GM19395 (cell line): Measurements from ENCODE around the gene IQCK.
"Not testable (repeated sequence)": the region's sequence is repeated elsewhere in the genome, so short reads cannot be mapped to it uniquely, and the experiment has no call there.

ENCODE experiments used
- ATAC-seq: cut with Tn5 transposase; IDR thresholded peaks from one replicate; pipeline ENCODE4 v1.9.1; 2021; ENCODE audit warnings: mild to moderate bottlenecking, moderate library complexity; ENCODE audit not compliant: unreplicated experiment

Gene IQCK

DNA sequence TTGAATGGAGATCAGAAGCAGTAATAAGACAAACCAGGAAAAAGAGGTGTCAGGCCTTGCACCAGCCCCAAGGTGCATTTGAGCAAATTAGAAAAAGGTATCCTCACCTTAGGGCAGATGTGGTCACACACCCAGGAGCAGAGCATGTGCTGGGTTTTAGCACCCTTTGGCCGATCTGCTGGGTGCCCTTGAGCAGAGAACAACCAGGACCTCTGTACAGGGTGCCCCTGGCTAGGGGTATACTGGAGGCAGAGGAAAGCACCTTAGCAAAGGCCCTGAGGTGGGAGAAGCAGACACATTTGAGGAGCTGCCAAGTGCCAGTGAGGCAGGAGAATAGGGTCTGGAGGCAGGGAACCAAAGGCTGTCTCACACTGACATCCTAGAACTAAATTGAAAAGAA is 67.0 kb downstream of the IQCK start:
- ATAC-seq: no peak

DNA sequence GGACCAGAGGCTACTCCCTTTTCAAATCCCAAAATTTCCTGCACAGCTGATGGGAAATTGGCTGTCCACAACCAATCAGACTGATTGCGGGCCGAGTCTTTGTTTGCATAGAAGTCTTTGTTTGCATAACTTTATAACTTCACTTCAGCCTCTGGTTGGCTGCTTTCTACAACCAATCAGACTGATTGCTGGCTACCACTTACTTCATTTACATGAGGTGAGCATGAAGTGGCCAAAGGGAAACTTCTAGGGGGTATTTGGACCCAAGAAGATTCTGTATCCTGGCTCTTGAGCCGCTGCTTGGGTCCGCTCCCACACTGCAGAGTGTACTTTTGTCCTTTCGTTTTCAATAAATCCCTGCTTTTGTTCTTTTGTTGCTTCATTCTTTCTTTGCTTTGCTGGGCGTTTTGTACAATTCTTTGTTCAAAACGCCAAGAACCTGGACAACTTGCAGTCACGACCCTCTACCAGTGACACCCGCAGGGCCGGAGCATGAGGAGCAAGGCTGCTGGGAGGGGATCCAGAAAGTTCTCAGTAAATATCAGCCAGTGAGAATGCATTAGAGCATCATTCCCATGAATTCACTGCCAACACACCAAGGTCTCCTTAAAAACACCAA is 67.5 kb downstream of the IQCK start:
- no peak for ATAC-seq

- not testable (repeated sequence) for ATAC-seq
These were observed 83.3 kb downstream of the IQCK start for GRCh38 chr16:19801369-19801768.

- ATAC-seq: not testable (repeated sequence)
These were observed 83.8 kb downstream of the IQCK start for GRCh38 chr16:19801824-19802223.

GRCh38 chr16:19802612-19803011 is 84.5 kb downstream of the IQCK start:
- no peak for ATAC-seq

- no peak for ATAC-seq
These were observed 86.7 kb downstream of the IQCK start for GRCh38 chr16:19804538-19805323.

DNA sequence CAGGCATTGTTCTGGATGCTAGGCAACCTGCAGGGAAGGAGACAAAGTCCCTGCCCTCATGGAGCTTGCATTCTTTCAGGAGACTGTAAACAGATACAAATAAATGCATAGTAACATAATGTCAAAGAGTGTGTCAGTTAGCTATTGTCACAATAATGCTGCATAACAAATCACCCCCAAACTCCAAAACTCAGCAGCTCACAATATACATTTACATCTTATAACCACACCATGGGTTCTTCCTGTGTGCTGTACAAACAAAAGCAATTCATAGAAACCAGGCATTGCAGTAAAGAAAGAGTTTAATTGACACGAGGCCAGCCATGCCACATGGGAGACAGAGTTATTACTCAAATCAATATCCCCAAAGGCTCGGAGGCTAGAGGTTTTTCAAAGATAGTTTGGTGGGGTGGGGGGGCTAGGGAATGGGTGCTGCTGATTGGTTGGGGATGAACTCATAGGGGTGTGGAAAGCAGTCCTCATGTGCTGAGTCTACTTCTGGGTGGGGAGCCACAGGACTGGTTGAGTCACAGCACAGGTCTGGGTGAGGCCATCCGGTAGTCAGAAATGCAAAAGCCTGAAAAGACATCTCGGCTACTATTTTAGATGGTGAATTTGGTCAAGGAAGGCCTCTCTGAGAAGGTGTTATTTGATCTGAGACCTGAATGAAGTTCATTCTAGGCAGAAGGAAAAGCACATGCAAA is 87.5 kb downstream of the IQCK start:
- no peak for ATAC-seq

- ATAC-seq: peak; percentile 75
These were observed 90.1 kb downstream of the IQCK start for GRCh38 chr16:19808061-19808641.

- no peak for ATAC-seq
These were observed 91.1 kb downstream of the IQCK start for GRCh38 chr16:19809121-19809635.

DNA sequence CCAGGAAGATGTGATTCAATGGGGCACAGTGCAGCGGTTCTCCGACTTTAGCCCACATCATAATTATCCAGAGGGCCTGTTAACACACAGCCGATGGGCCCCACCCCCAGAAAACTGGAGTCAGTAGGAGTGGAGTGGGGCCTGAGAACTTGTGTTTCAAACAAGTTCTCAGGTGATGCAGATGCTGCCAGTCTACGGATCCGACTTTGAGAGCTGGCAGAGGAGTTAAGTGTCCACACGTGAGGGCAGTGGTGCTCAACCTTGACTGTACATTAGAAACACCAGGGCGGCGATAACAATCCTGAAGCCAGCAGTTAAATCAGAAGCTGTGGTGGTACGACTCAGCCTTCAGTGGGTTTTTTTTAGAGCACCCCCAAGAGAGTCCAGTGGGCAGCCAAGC is 91.6 kb downstream of the IQCK start:
- no peak for ATAC-seq

- ATAC-seq: no peak
These were observed 93.0 kb downstream of the IQCK start for GRCh38 chr16:19810817-19811731.

DNA sequence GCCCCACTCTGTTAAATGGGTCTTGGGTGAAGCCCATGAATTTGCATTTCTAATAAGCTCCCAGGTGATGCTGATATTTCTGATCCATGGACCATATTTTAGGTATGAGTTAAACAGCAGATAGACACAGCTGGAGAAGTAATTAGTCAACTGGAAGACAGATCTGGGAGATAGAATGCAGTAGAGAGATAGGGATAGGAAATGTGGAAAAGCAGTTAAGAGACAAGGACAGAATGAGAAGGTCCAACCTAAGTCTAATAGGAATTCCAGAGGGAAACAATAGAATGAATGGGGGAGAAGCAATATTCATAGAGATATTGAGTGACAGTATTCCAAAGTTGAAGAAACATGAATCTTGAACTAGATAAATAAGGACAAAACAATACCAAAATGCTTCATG is 94.9 kb downstream of the IQCK start:
- no peak for ATAC-seq

DNA sequence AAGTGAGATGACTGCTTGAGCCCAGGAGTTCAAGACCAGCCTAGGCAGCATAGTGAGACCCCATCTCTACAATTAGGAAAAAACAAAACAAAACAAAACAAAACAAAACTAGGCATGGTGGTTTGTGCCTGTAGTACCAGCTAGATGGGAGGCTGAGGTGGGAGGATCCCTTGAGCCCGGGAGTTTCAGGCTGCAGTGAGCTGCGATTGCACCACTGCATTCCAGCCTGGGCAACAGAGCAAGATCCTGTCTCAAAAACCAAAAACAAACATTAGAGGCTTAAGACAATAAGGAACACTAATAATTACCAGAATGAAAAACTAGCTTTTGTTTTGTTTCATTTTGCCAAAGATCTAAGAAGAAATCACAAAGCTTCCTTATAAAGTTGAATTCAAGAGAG is 97.3 kb downstream of the IQCK start:
- ATAC-seq: no peak

DNA sequence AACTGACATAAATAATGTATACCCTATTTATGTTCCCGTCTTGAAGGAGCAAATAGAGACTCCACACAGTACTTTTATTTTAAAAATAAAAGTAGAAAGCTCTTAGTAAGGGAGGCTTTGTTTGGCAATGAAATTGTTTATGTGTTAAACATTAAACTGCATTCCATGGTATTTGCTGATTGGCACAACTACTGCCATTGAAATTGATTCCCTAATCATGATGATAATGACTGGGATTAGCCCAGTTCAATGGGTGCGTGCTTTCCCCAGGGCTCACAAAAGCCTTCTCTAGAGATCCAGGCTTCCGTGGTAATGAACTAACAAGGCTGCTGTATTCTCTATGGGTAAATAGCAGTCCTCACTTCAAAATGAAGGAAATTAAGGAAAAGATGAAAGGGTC is 99.1 kb downstream of the IQCK start:
- ATAC-seq: no peak

- ATAC-seq: no peak
These were observed 99.8 kb downstream of the IQCK start for GRCh38 chr16:19817875-19818274.

DNA sequence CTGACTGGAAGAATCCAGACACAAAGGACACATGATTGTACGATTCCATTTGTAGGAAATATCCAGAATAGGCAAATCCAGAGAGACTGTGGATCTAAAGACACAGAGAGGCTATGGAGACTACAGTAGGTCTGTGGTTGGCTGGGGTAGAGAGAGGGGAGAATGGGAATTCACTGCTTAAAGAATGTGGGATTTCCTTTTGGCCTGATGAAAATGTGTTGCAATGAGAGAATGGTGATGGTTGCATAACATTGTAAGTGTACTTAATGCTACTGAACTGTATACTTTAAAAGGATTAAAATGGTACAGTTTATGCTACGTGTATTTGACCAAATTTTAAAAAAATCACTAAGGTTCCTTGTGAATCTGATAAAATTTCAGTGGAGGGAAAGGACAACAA is 104.5 kb downstream of the IQCK start:
- ATAC-seq: no peak

- no peak for ATAC-seq
These were observed 105.3 kb downstream of the IQCK start for GRCh38 chr16:19823322-19823721.

DNA sequence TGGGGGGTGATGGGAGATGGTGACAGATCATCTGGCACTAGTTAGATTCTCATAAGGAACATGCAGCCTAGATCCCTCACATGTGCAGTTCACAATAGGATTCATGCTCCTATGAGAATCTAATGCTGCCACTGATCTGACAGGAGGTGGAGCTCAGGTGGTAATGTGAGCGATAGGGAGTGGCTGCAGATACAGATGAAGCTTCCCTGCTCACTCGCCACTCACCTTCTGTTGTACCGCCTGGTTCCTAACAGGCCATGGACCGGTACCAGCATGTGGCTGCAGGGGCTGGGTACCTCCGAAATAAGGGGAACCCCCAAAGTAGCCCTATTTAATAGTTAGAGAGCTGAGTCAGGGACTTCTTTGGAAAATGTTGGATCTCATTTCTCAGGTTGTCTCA is 106.1 kb downstream of the IQCK start:
- no peak for ATAC-seq

DNA sequence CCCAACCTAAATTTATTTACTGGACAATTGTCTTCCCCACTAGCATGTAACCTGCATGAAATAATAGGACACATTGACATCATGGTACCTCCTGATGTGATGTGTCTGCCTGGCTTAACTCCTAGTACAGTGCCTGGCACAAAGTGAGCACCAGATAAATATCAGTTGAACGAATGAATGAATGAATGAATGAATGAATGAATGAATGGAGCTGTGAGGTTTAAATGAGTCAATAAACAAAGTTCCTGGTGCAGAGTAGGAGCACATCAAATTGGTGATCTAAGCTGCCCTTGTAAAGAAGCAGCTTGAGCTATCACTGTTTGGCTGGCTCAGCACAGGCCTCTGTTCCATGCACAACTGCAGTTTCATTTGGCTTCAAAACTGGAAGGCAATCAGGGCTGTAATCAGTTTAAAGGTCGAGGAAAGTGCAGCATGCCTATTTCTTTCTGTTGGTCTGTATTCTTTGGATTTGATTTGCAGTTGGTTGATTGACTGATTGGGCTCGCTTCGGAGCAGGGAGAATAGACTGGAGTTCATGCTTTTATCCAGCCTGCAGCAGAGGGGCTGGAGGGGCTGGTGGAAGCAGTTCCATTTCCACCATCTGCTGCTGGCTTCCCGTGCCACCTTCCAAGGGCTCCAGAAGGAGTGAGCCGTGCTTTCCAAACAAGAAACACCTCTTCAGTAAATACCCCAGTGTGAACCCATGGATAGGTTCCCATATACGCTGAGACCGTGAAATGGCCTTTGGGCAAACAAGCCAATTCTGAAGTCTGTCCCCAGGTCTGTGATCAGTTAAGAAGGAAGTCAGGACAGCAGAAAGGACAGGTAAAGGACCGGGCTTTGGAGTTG is 112.0 kb downstream of the IQCK start:
- no peak for ATAC-seq
